ENCODE results near the gene NME7. TPM values are rescaled to one million over a fixed set of nuclear protein-coding genes. Genes with fewer than 3 reads are reported as not detected.
A peak's percentile ranks its signal among the peaks of the same experiment; 100 is the strongest.

Gene NME7
- total RNA-seq, 1 experiment from 2014 or later = 36.5 TPM

DNA sequence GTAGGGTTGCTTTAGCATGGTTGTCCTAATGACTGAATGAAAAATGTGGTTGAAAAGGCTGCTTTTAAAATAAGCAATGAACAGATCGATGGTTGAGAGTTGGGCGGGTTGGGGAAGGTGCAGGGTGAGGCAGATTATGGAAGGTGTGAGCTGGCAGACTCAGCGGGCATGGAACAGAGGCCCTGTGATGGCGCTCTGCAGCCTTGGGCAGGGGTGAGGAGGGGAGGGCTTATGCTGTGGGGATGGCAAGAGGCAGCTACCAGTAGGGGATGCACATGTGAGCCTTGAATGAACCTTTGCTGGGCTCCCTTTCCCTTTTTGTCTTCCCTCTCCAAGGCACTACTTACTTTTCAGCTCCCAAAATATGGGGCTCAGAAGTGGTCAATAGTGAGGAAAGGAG, 230.2 kb downstream of the NME7 start:
- Mint-ChIP-seq H3K9me3 (ENCODE audit: unreplicated experiment) (no peaks in the 10 kb centered on the region), H3K27me3 (ENCODE audit: insufficient read depth, unreplicated experiment) (no peaks in the 10 kb centered on the region), H3K27ac (ENCODE audit: low read depth, unreplicated experiment) (no peak overlapping the region), H3K4me3 (ENCODE audit: unreplicated experiment) (no peak overlapping the region), H3K4me1 (ENCODE audit: insufficient read depth, unreplicated experiment) (peaks cover 10% of the 10 kb centered on the region), H3K36me3 (ENCODE audit: insufficient read depth, unreplicated experiment) (peaks cover 2% of the 10 kb centered on the region)
- no peak for DNase-seq (ENCODE audit: unreplicated experiment)
- intact Hi-C loops (cut with micrococcal nuclease) = no loop called here
- CTCF ChIA-PET = interaction anchor here (0.6 to 3.7 kb wide), 7 partner anchors 9 to 591 kb away, joined by 3 to 26 read pairs (median 3); no protein-coding TSS in a partner anchor
- POLR2A ChIA-PET = interaction anchor here (1.1 kb wide), 1 partner anchor 25 kb away, joined by 4 read pairs; no protein-coding TSS in a partner anchor
- BruUV-seq (replicated peaks) = no TSS peak
- TF ChIP-seq, protein P1, sequence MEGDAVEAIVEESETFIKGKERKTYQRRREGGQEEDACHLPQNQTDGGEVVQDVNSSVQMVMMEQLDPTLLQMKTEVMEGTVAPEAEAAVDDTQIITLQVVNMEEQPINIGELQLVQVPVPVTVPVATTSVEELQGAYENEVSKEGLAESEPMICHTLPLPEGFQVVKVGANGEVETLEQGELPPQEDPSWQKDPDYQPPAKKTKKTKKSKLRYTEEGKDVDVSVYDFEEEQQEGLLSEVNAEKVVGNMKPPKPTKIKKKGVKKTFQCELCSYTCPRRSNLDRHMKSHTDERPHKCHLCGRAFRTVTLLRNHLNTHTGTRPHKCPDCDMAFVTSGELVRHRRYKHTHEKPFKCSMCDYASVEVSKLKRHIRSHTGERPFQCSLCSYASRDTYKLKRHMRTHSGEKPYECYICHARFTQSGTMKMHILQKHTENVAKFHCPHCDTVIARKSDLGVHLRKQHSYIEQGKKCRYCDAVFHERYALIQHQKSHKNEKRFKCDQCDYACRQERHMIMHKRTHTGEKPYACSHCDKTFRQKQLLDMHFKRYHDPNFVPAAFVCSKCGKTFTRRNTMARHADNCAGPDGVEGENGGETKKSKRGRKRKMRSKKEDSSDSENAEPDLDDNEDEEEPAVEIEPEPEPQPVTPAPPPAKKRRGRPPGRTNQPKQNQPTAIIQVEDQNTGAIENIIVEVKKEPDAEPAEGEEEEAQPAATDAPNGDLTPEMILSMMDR (IDR thresholded peaks at IDR 0.05; ENCODE audit: unreplicated experiment) = no peak

DNA sequence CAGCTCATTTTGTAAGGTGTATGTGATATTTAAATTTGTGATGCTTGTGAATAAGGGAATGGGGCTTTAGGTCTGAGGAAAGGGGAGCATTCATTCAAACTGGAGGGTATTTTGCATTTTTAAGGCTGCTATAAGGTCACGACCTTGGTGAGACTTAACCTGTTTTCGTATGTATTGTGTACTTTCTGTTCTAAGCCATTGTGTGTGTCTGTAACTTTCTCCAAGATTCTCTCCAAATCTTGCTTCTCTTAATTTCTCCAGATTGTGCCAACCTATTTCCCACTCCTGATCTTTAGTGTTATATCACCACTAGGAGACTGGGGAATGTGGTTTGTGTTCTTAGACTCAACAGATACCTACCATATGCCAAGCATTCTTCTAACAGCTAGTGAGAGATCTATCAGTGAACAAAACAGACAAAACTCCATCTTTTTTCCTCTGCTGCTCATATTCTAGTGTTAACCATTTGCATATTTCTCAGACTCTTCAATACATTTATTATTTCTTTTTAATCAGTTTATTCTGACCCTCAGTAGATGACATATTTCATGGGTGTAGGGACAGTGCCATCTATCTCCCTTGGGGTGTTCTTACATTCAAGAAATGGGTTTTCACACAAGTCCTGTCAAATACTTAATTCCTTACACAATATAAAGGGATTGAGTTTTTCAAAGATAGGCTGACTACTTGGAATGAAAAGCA, 233.6 kb downstream of the NME7 start:
- POLR2A ChIA-PET = interaction anchor here (0.5 to 2.1 kb wide), 4 partner anchors 16 to 953 kb away, joined by 3 to 7 read pairs (median 4); no protein-coding TSS in a partner anchor
- Mint-ChIP-seq H3K4me3 (ENCODE audit: unreplicated experiment) (no peak overlapping the region), H3K27ac (ENCODE audit: low read depth, unreplicated experiment) (no peak overlapping the region), H3K4me1 (ENCODE audit: insufficient read depth, unreplicated experiment) (peaks cover 24% of the 10 kb centered on the region), H3K9me3 (ENCODE audit: unreplicated experiment) (no peaks in the 10 kb centered on the region), H3K27me3 (ENCODE audit: insufficient read depth, unreplicated experiment) (no peaks in the 10 kb centered on the region), H3K36me3 (ENCODE audit: insufficient read depth, unreplicated experiment) (peaks cover 32% of the 10 kb centered on the region)
- BruUV-seq (replicated peaks) = no TSS peak
- CTCF ChIA-PET = interaction anchor here (0.6 to 3.6 kb wide), 28 partner anchors 9 to 1230 kb away, joined by 3 to 33 read pairs (median 4); partner anchors contain the start of gene METTL18
- DNase-seq (ENCODE audit: unreplicated experiment) = peak; percentile 32
- TF ChIP-seq, protein P1 (IDR thresholded peaks at IDR 0.05; ENCODE audit: unreplicated experiment) = peak; percentile 35
- intact Hi-C loops (cut with micrococcal nuclease) = loop anchor here (1.0 kb wide), 2 partner anchors 498 to 531 kb away; no protein-coding TSS in a partner anchor

DNA sequence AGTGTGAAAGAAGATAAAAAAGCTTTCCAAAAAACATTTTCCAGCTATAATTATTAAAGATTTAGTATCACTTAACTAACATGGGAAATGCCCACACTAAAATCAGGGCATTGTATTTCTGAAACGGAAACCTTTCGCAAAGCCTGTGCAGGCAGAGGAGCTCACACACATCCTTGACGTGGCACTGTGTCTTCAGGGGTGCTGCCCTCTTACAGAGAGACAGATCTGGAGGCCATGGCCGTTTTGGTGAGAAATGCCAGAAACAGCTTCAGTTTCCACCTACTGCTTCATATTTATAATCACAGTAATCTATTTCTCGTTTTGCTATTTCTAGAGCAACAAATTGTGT, 234.4 kb downstream of the NME7 start:
- Mint-ChIP-seq H3K27me3 (ENCODE audit: insufficient read depth, unreplicated experiment) (no peaks in the 10 kb centered on the region), H3K9me3 (ENCODE audit: unreplicated experiment) (no peaks in the 10 kb centered on the region), H3K4me3 (ENCODE audit: unreplicated experiment) (no peak overlapping the region), H3K36me3 (ENCODE audit: insufficient read depth, unreplicated experiment) (peaks cover 39% of the 10 kb centered on the region), H3K4me1 (ENCODE audit: insufficient read depth, unreplicated experiment) (peaks cover 22% of the 10 kb centered on the region), H3K27ac (ENCODE audit: low read depth, unreplicated experiment) (no peak overlapping the region)
- POLR2A ChIA-PET = interaction anchor here (1.1 to 2.1 kb wide), 3 partner anchors 15 to 497 kb away, joined by 4 to 7 read pairs (median 4); no protein-coding TSS in a partner anchor
- no TSS peak for BruUV-seq (replicated peaks)
- TF ChIP-seq, protein P1 (IDR thresholded peaks at IDR 0.05; ENCODE audit: unreplicated experiment) = no peak
- no peak for DNase-seq (ENCODE audit: unreplicated experiment)
- CTCF ChIA-PET = interaction anchor here (0.6 to 3.6 kb wide), 23 partner anchors 10 to 1229 kb away, joined by 3 to 33 read pairs (median 4); no protein-coding TSS in a partner anchor
- intact Hi-C loops (cut with micrococcal nuclease) = no loop called here

DNA sequence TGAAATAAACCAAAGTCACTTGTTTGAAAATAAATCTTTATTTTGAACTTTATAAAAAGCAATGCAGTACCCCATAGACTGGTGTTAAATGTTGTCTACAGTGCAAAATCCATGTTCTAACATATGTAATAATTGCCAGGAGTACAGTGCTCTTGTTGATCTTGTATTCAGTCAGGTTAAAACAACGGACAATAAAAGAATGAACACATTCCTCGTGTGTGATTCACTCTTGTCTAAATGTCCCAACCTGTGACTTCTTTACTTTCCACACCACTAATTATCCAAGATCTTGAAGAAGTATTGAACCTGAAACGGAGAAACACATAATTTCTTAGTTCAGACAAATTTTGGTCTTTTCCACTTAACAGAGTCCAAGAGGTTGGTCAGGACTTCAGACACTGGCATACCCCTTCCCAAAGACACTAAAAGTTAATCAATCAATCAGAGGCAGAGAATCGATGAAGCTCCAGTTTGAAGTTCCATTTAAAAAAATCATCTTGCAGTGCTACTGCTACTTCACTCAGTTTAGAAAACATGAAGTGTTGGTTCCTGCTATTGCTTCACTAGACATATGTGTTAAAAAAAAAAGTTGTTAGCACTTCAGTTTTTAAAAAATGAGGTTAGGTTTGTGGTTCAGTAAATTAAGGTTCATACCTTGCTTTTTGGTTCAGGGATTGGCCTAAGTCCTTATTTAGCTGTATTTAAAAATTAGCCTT, 234.9 kb downstream of the NME7 start:
- Mint-ChIP-seq H3K27me3 (ENCODE audit: insufficient read depth, unreplicated experiment) (no peaks in the 10 kb centered on the region), H3K9me3 (ENCODE audit: unreplicated experiment) (no peaks in the 10 kb centered on the region), H3K4me1 (ENCODE audit: insufficient read depth, unreplicated experiment) (peaks cover 22% of the 10 kb centered on the region), H3K4me3 (ENCODE audit: unreplicated experiment) (no peak overlapping the region), H3K36me3 (ENCODE audit: insufficient read depth, unreplicated experiment) (peaks cover 45% of the 10 kb centered on the region), H3K27ac (ENCODE audit: low read depth, unreplicated experiment) (peak overlapping the region; percentile 68)
- BruUV-seq (replicated peaks) = no TSS peak
- no peak for DNase-seq (ENCODE audit: unreplicated experiment)
- ChIA-PET POLR2A (interaction anchor here (0.7 to 1.1 kb wide), 3 partner anchors 14 to 40 kb away, joined by 3 to 4 read pairs (median 4); no protein-coding TSS in a partner anchor), CTCF (interaction anchor here (0.6 to 3.6 kb wide), 17 partner anchors 11 to 790 kb away, joined by 3 to 33 read pairs (median 6); no protein-coding TSS in a partner anchor)
- TF ChIP-seq, protein P1 (IDR thresholded peaks at IDR 0.05; ENCODE audit: unreplicated experiment) = no peak
- intact Hi-C loops (cut with micrococcal nuclease) = no loop called here

All from MCF 10A (cell line).